ENCODE results near the gene PGC. TPM values are rescaled to one million over a fixed set of nuclear protein-coding genes. Genes with fewer than 3 reads are reported as not detected.
A peak's percentile ranks its signal among the peaks of the same experiment; 100 is the strongest.

PGC gene
- total and polyA plus RNA-seq, 9 donors, result 0.53 to 0.94 (median 0.81) TPM; not detected in 6

GRCh38 chr6:41778895-41779294, 31.7 kb upstream of the PGC start:
- H3K4me3 ChIP-seq, result peak overlapping the region; percentile 75
- no peaks in the 10 kb centered on the region for H3K9me3 ChIP-seq
- intact Hi-C loops (cut with DNase I), result no loop called here
- no peaks in the 10 kb centered on the region for H3K27me3 ChIP-seq
- 29 to 45% (median 34%) methylated on average over 6 of the region's 6 CpGs for WGBS, 3 donors
- TF ChIP-seq, protein P1, sequence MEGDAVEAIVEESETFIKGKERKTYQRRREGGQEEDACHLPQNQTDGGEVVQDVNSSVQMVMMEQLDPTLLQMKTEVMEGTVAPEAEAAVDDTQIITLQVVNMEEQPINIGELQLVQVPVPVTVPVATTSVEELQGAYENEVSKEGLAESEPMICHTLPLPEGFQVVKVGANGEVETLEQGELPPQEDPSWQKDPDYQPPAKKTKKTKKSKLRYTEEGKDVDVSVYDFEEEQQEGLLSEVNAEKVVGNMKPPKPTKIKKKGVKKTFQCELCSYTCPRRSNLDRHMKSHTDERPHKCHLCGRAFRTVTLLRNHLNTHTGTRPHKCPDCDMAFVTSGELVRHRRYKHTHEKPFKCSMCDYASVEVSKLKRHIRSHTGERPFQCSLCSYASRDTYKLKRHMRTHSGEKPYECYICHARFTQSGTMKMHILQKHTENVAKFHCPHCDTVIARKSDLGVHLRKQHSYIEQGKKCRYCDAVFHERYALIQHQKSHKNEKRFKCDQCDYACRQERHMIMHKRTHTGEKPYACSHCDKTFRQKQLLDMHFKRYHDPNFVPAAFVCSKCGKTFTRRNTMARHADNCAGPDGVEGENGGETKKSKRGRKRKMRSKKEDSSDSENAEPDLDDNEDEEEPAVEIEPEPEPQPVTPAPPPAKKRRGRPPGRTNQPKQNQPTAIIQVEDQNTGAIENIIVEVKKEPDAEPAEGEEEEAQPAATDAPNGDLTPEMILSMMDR (IDR thresholded peaks at IDR 0.05), result no peak
- TF ChIP-seq POLR2A (IDR thresholded peaks at IDR 0.05) (no peak), EP300 (IDR thresholded peaks at IDR 0.05) (no peak)
- no peaks in the 10 kb centered on the region for H3K36me3 ChIP-seq
- DNase-seq, result no peak
- no peak overlapping the region for H3K27ac ChIP-seq
- H3K4me1 ChIP-seq (ENCODE audit: insufficient read depth), result peaks cover 4% of the 10 kb centered on the region

GRCh38 chr6:41777551-41778285, 30.5 kb upstream of the PGC start:
- DNase-seq, result no peak
- H3K36me3 ChIP-seq, result no peaks in the 10 kb centered on the region
- H3K27ac ChIP-seq, result no peak overlapping the region
- TF ChIP-seq, protein P1 (IDR thresholded peaks at IDR 0.05), result no peak
- TF ChIP-seq POLR2A (IDR thresholded peaks at IDR 0.05) (no peak), EP300 (IDR thresholded peaks at IDR 0.05) (no peak)
- 83 to 89% (median 87%) methylated on average over 5 of the region's 5 CpGs for WGBS, 3 donors
- no peaks in the 10 kb centered on the region for H3K27me3 ChIP-seq
- intact Hi-C loops (cut with DNase I), result no loop called here
- no peaks in the 10 kb centered on the region for H3K9me3 ChIP-seq
- peaks cover 4% of the 10 kb centered on the region for H3K4me1 ChIP-seq (ENCODE audit: insufficient read depth)
- no peak overlapping the region for H3K4me3 ChIP-seq

- Histone ChIP-seq H3K4me3 (no peak overlapping the region), H3K9me3 (no peaks in the 10 kb centered on the region), H3K36me3 (no peaks in the 10 kb centered on the region), H3K27ac (no peak overlapping the region), H3K4me1 (ENCODE audit: insufficient read depth) (peaks cover 1% of the 10 kb centered on the region), H3K27me3 (no peaks in the 10 kb centered on the region)
- DNase-seq, result no peak
- intact Hi-C loops (cut with DNase I), result no loop called here
- 85 to 87% (median 86%) methylated on average over 13 of the region's 13 CpGs for WGBS, 3 donors
- TF ChIP-seq, protein P1 (IDR thresholded peaks at IDR 0.05), result no peak
- TF ChIP-seq EP300 (IDR thresholded peaks at IDR 0.05) (no peak), POLR2A (IDR thresholded peaks at IDR 0.05) (no peak)
Measured at GRCh38 chr6:41775293-41775882, 28.2 kb upstream of the PGC start.

GRCh38 chr6:41774841-41775240, 27.6 kb upstream of the PGC start:
- intact Hi-C loops (cut with DNase I), result no loop called here
- no peak for TF ChIP-seq POLR2A (IDR thresholded peaks at IDR 0.05)
- TF ChIP-seq, protein P1 (IDR thresholded peaks at IDR 0.05), result no peak
- no peak for TF ChIP-seq EP300 (IDR thresholded peaks at IDR 0.05)
- H3K4me3 ChIP-seq, result no peak overlapping the region
- H3K9me3 ChIP-seq, result no peaks in the 10 kb centered on the region
- 76 to 84% (median 77%) methylated on average over 3 of the region's 3 CpGs for WGBS, 3 donors
- no peak for DNase-seq
- H3K36me3 ChIP-seq, result no peaks in the 10 kb centered on the region
- H3K4me1 ChIP-seq (ENCODE audit: insufficient read depth), result peaks cover 1% of the 10 kb centered on the region
- no peak overlapping the region for H3K27ac ChIP-seq
- H3K27me3 ChIP-seq, result no peaks in the 10 kb centered on the region

All from ovary (tissue), 9 donors.